Epithelial cell of esophagus (primary cell): Measurements from ENCODE around the gene PEX10.
A peak's percentile ranks its signal among the peaks of the same experiment; 100 is the strongest.

Source experiments
- DNase-seq: peaks from one replicate; pipeline ENCODE4 v3.0.0; 2010; ENCODE audit warnings: low read depth
- H3K4me3 ChIP-seq: 2 replicates; pipeline ENCODE4 v1.5.1; 2011; ENCODE audit warnings: mild to moderate bottlenecking, low read length, control low read depth
- TF ChIP-seq, protein P1 (sequence below): IDR thresholded peaks from 2 replicates; pipeline ENCODE4 v1.5.1; 2011; ENCODE audit warnings: low read depth, mild to moderate bottlenecking, low read length, control low read depth, inconsistent platforms; ENCODE audit not compliant: insufficient read depth; ENCODE audit errors: missing control alignments

PEX10 gene

DNA sequence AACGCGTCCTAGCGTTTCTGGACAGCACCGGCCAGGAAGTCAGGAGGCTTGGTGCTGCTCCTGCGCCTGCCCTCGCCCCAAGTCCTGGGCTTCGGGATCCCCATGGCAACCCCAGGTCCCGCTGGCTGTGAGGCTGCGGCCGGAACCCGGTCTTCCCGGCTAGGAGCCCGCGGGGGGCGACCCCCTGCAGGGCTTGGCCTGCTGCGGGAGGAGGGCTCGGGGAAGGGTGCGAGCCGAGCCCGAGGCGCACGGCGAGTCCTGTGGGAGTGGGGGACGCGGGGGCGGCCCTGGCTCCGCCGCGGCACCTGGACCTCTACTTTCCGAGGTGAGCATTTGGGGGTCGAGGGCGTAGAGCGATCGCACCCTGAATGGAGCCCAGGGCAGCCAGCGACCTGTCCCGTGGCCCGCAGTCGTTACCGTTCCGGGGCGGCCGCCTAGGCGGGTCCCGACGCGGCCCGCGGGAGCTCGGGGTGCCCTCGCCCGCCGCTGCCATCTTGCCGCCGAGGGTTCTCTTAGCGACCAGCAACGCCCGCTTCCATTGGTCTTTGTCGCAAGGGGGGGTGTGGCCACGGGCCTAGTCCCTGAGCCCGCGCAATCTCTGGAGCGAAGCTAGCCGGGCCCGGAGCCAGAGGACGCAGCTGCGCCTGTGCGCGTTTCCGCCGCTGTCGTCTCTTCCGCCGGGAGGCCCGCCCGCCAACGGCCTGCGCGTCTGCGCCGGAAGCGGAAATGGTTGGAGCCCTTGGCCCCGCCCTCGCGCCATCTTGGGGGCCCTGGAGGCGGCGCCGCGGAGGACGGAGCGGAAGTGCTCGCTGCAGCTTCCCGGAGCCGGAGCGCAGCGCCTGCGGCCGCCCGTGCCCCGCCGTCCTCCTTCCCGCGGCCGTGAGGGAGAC, 21.1 kb downstream of the PEX10 start, which contains the start of the genes MORN1 and RER1:
Gene MORN1 (minus strand): TSS at position 514 of the 890 bp plus-strand sequence. CDS start 21 bp downstream, at position 493.
Gene RER1 (plus strand): TSS at position 801 of the 890 bp plus-strand sequence. CDS start 3,950 bp downstream, outside the sequence.
- TF ChIP-seq, protein P1, sequence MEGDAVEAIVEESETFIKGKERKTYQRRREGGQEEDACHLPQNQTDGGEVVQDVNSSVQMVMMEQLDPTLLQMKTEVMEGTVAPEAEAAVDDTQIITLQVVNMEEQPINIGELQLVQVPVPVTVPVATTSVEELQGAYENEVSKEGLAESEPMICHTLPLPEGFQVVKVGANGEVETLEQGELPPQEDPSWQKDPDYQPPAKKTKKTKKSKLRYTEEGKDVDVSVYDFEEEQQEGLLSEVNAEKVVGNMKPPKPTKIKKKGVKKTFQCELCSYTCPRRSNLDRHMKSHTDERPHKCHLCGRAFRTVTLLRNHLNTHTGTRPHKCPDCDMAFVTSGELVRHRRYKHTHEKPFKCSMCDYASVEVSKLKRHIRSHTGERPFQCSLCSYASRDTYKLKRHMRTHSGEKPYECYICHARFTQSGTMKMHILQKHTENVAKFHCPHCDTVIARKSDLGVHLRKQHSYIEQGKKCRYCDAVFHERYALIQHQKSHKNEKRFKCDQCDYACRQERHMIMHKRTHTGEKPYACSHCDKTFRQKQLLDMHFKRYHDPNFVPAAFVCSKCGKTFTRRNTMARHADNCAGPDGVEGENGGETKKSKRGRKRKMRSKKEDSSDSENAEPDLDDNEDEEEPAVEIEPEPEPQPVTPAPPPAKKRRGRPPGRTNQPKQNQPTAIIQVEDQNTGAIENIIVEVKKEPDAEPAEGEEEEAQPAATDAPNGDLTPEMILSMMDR, result no peak
- peak; percentile 99 for DNase-seq
- H3K4me3 ChIP-seq, result peak within 1 kb of the TSS; percentile 79

DNA sequence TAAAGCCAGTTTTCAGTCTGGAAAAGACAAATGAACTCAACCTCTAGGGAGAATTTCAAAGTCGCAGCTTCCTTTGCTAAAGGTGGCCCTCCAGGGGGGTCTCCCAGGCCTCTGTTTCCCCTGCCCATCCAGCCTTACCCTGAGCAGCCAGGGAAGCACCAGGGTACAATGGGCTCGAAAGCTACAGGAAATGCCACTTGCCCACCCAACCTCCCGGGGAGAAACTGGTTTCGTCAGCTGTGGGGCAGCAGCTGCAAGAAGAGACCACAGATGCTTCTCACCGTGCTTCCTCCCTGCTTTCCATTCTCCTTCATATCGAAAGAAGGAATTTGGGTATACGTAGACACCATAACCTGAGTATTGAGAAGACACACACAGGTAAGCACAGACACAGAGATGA, 22.7 kb downstream of the PEX10 start:
- DNase-seq, result no peak
- no peak overlapping the region for H3K4me3 ChIP-seq
- TF ChIP-seq, protein P1, result no peak

DNA sequence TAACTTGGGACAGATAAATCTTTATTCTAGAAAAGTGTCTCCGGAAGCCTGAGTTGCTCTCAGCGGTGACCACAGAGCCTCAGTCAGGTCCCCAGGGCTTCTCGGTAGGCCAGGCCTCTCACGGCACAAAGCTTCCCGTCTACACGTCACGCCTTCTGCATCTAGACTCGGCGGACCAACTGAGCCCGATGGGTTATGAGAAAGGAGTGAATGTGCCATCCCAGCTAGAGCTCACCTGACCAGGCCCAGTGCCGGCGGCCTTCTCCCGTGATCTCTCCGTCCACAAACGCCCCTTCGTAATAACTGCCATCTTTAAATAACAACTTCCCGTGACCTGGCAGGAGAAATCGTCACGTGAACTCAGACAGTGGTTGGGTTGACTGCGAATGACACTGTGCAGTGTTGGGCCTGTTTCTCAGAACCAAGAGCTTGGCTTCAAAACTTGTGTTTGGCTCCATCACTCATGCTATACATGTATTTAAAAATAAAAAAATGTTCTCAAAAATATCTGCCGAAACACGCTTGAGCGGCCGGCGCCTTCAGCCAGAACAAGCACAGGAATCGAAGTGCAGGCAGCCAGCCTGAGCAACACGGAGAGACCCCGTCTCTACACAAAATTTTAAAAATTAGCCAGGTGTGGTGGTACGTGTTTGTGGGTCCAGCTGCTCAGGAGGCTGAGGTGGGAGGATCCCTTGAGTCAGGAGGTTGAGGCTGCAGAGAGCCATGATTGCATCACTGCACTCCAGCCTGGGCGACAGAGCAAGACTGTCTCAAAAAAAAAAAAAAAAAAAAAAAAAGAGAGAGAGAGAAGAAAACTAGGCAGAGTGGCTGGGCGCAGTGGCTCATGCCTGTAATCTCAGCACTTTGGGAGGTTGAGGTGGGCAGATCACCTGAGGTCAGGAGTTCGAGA, 24.1 kb downstream of the PEX10 start:
- no peak overlapping the region for H3K4me3 ChIP-seq
- TF ChIP-seq, protein P1, result no peak
- DNase-seq, result no peak

DNA sequence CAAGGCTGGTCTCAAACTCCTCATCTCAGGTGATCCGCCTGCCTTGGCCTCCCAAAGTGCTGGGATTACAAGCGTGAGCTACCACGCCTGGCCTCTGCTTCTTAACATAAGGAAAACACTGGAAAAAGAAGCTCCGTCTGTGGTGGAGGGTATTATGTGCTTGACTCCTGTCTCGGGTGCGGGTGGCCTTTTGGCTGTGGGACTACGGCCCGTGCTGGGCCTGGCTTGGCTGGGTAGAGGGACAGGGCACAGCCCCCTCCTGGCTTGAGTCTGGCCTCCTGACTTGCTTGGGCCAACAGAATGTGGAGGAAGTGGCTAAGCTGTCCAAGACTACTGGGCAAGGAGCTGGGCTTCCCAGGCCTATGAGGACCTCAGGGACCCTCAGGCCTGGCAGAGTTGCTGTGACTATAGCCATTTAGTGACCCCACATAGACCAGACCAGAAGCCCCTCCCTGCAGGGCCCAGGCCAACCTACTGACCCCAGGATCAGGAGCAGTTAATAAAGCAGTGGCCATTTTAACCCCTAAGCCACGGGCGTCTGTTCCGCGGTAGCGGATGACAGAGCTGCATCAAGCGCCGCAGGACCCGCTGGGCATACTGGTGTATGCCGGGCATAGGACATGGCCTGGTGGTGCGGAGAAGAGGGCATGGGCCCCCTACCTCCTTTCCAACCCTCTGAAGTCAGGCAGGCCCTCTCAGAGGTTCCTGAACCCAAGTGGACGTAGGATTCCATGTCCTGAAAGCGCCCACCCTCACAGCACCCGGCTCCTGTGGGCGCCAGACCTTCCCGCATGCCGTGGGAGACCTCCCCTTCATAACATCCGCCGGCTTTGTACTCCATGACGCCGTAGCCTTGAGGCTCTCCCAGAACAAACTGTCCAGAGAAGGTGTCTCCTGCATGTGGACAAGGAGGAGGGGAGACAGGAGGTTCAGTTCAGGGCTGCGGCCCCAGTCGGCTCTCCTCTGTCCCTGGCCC, 25.4 kb downstream of the PEX10 start:
- TF ChIP-seq, protein P1, result no peak
- no peak for DNase-seq
- H3K4me3 ChIP-seq, result no peak overlapping the region

DNA sequence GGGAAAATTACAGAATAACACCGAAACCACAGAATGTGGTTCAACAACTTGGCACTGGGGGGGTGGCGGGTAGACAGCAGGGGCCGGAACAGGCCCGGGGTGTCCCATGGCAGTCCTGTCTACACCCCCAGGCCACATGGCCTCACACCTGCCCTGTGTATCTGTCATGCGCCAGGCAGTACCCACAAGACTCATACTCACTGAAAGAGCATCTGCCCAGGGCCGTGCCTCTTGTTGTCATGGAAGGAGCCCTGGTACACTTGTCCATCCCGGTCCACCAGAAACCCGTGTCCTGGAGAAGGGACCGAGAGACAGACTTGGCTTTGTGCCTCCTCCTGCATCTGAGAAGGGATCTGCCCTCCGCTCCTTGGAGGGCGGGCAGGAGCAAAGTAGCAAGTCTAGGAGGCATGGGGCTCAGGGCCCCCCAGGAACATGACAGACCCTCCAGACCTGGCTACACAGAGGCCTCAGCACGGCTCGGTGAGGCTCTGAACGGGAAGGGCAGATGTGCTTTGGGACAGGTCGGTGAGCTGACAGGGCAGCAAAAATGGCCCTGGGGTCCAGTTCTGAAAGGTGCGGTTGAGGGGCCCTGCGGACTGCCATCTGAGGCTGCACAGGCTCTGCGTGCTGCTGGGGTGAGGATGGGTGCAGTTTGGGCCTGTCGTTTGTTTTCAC, 26.6 kb downstream of the PEX10 start:
- H3K4me3 ChIP-seq, result no peak overlapping the region
- DNase-seq, result no peak
- TF ChIP-seq, protein P1, result no peak

DNA sequence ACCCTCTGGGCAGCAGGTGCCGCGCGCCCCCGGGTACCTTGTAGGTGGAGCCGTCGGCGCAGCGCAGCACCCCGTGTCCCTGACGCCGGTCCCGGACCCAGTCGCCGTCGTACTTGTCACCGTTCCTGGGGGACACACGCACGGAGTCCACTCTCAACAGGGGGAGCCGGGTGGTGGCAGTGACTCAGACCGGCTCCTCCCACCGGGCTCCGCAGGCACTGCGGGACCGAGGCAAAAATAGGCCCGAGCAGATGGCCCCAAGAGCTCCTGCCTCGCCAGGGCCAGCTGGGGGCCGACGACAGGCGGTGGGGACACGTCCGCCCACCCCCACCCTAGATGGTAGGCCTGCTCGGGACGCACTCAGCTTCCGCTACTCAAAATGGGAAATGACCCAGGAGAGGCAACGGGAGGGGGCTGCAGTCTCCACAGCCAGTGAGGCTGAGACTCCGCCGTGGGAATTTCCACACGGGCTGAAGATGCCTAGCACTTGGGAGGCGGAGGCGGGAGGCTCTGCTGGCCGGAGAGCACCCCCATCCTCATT, 27.4 kb downstream of the PEX10 start:
- DNase-seq, result no peak
- TF ChIP-seq, protein P1, result no peak

More for the DNA sequence above, 27.4 kb downstream of the PEX10 start:
- H3K4me3 ChIP-seq, result no peak overlapping the region
